Endodermal cell (in vitro differentiated cells): Measurements from ENCODE around the gene SMPD3. TPM values are rescaled to one million over a fixed set of nuclear protein-coding genes. Genes with fewer than 3 reads are reported as not detected.

Experiments
- DNase-seq: peaks from one replicate; pipeline ENCODE4 v3.0.0-alpha.2; 2017
- H3K27ac ChIP-seq: 2 replicates; pipeline ENCODE4 v1.5.1; 2013; ENCODE audit warnings: mild to moderate bottlenecking, low read depth, low read length, moderate library complexity
- H3K27me3 ChIP-seq: 2 replicates; pipeline ENCODE4 v1.6.1; 2013; ENCODE audit warnings: mild to moderate bottlenecking, low read length, moderate library complexity; ENCODE audit not compliant: insufficient read depth, control insufficient read depth, poor library complexity, severe bottlenecking
- H3K36me3 ChIP-seq: 2 replicates; pipeline ENCODE4 v1.7.0; 2013; ENCODE audit warnings: mild to moderate bottlenecking, low read length, moderate library complexity; ENCODE audit not compliant: control insufficient read depth, insufficient read depth
- H3K4me1 ChIP-seq: one replicate; pipeline ENCODE4 v1.7.0; 2013; ENCODE audit warnings: low read length; ENCODE audit not compliant: control insufficient read depth, insufficient read depth
- H3K4me3 ChIP-seq: 2 replicates; pipeline ENCODE4 v1.5.1; 2013; ENCODE audit warnings: mild to moderate bottlenecking, low read length, moderate library complexity
- H3K9ac ChIP-seq: 2 replicates; pipeline ENCODE4 v1.6.1; 2013; ENCODE audit warnings: mild to moderate bottlenecking, low read length, moderate library complexity; ENCODE audit not compliant: poor library complexity, severe bottlenecking; ENCODE audit errors: extremely low read depth
- H3K9me3 ChIP-seq: 2 replicates; pipeline ENCODE4 v1.6.1; 2013; ENCODE audit warnings: mild to moderate bottlenecking, low read length, moderate library complexity; ENCODE audit not compliant: control insufficient read depth
- H3K27ac Mint-ChIP-seq: 2 replicates; pipeline ENCODE4 v1.8.0; 2020; ENCODE audit warnings: mixed read lengths
- H3K27me3 Mint-ChIP-seq: 2 replicates; pipeline ENCODE4 v1.8.0; 2021; ENCODE audit warnings: mild to moderate bottlenecking, mixed read lengths; ENCODE audit not compliant: insufficient read depth
- H3K36me3 Mint-ChIP-seq: 2 replicates; pipeline ENCODE4 v1.8.0; 2020; ENCODE audit warnings: low read depth, mixed read lengths
- H3K4me1 Mint-ChIP-seq: 2 replicates; pipeline ENCODE4 v1.8.0; 2020; ENCODE audit warnings: mixed read lengths
- H3K4me3 Mint-ChIP-seq: 2 replicates; pipeline ENCODE4 v1.8.0; 2020; ENCODE audit warnings: mild to moderate bottlenecking, moderate library complexity, mixed read lengths
- H3K9me3 Mint-ChIP-seq: 2 replicates; pipeline ENCODE4 v1.8.0; 2020; ENCODE audit warnings: mild to moderate bottlenecking, mixed read lengths
- WGBS, 2 experiments: methylation state at CpG; one replicate each; pipeline versions ENCODE4 v1.1.5 to v1.1.7; 2013; ENCODE audit warnings: missing lambda C conversion rate in 2 of 2, mixed read lengths in 1 of 2; ENCODE audit not compliant: insufficient coverage in 1 of 2, insufficient read length in 1 of 2; 5-methylcytosine and 5-hydroxymethylcytosine counted together
- total RNA-seq, 2 donors: library from RNA; stranded (reverse); fragmentation: NEBNext Ultra II Directional in 1 of 2; extraction: Animal tissue kit (Norgen Biotek cat#: 25700) in 1 of 2; gene quantifications; 2 replicates in 1 of 2; 3 replicates in 1 of 2; pipeline ENCODE4 v1.2.1, GENCODE V29; 2021
- TF ChIP-seq, protein P1 (sequence below): fragments of 200-600 bp; sonication (generic); conservative IDR thresholded peaks from 2 replicates; pipeline ENCODE4 v1.5.0; 2021; ENCODE audit warnings: antibody characterized with exemption, mild to moderate bottlenecking

Gene SMPD3
- total RNA-seq, 2 donors from 2014 or later: 0.07 TPM; not detected in 1

GRCh38 chr16:68393333-68393732, 55.0 kb downstream of the SMPD3 start:
- TF ChIP-seq, protein P1, sequence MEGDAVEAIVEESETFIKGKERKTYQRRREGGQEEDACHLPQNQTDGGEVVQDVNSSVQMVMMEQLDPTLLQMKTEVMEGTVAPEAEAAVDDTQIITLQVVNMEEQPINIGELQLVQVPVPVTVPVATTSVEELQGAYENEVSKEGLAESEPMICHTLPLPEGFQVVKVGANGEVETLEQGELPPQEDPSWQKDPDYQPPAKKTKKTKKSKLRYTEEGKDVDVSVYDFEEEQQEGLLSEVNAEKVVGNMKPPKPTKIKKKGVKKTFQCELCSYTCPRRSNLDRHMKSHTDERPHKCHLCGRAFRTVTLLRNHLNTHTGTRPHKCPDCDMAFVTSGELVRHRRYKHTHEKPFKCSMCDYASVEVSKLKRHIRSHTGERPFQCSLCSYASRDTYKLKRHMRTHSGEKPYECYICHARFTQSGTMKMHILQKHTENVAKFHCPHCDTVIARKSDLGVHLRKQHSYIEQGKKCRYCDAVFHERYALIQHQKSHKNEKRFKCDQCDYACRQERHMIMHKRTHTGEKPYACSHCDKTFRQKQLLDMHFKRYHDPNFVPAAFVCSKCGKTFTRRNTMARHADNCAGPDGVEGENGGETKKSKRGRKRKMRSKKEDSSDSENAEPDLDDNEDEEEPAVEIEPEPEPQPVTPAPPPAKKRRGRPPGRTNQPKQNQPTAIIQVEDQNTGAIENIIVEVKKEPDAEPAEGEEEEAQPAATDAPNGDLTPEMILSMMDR: no peak
- Histone ChIP-seq H3K9ac (no peak overlapping the region), H3K4me1 (no peaks in the 10 kb centered on the region), H3K27ac (no peak overlapping the region), H3K27me3 (no peaks in the 10 kb centered on the region), H3K9me3 (no peaks in the 10 kb centered on the region), H3K36me3 (no peaks in the 10 kb centered on the region), H3K4me3 (no peak overlapping the region)
- no peak for DNase-seq
- Mint-ChIP-seq H3K27ac (no peak overlapping the region), H3K27me3 (no peaks in the 10 kb centered on the region), H3K4me1 (peaks cover 24% of the 10 kb centered on the region), H3K36me3 (no peaks in the 10 kb centered on the region), H3K9me3 (no peaks in the 10 kb centered on the region), H3K4me3 (no peak overlapping the region)
- WGBS, 2 experiments: 92 to 95% methylated on average over 2 of the region's 3 CpGs

DNA sequence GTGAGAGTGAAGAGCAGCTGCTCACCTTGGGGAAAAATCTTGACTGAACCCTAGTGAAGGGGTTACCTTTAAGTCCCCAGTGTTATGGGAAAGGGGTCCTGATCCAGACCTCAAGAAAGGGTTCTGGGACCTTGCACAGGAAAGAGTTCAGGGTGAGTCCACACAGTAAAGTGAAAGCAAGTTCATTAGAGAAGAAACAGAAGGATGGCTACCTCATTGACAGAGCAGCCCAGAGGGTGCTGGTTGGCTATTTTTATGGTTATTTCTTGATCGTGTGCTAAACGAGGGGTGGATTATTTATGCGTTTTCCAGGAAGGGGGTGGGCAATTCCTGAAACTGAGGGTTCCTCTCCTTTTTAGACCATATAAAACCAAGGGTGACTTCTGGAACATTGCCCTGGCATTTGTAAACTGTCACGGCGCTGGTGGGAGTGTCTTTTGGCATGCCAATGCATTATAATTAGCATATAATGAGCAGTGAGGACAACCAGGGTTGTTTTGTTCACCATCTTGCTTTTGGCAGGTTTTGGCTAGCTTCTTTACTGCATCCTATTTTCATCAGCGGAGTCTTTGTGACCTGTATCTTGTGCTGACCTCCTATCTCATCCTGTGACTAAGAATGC, 58.4 kb downstream of the SMPD3 start:
- H3K27me3 Mint-ChIP-seq: no peaks in the 10 kb centered on the region
- TF ChIP-seq, protein P1: no peak
- Histone ChIP-seq H3K4me1 (peaks cover under 1% of the 10 kb centered on the region), H3K27me3 (no peaks in the 10 kb centered on the region), H3K4me3 (no peak overlapping the region), H3K9ac (no peak overlapping the region), H3K27ac (no peak overlapping the region), H3K36me3 (no peaks in the 10 kb centered on the region), H3K9me3 (no peaks in the 10 kb centered on the region)
- no peak overlapping the region for H3K4me3 Mint-ChIP-seq
- no peaks in the 10 kb centered on the region for H3K36me3 Mint-ChIP-seq
- DNase-seq: no peak
- H3K9me3 Mint-ChIP-seq: no peaks in the 10 kb centered on the region
- peak overlapping the region; percentile 37 for H3K27ac Mint-ChIP-seq
- 81 to 87% methylated on average over 4 to 6 of the region's 6 CpGs for WGBS, 2 experiments
- peaks cover 34% of the 10 kb centered on the region for H3K4me1 Mint-ChIP-seq

GRCh38 chr16:68389006-68389405, 59.3 kb downstream of the SMPD3 start:
- Mint-ChIP-seq H3K36me3 (no peaks in the 10 kb centered on the region), H3K27ac (no peak overlapping the region), H3K4me1 (peaks cover 42% of the 10 kb centered on the region), H3K27me3 (no peaks in the 10 kb centered on the region), H3K9me3 (no peaks in the 10 kb centered on the region), H3K4me3 (no peak overlapping the region)
- Histone ChIP-seq H3K4me1 (peaks cover 9% of the 10 kb centered on the region), H3K9ac (no peak overlapping the region), H3K27me3 (no peaks in the 10 kb centered on the region), H3K36me3 (no peaks in the 10 kb centered on the region), H3K27ac (no peak overlapping the region), H3K4me3 (no peak overlapping the region), H3K9me3 (no peaks in the 10 kb centered on the region)
- WGBS, 2 experiments: 87 to 100% methylated on average over 1 to 8 of the region's 8 CpGs
- TF ChIP-seq, protein P1: peak; percentile 61
- DNase-seq: no peak
